Chondrocyte (in vitro differentiated cells): ENCODE measurements around the gene TST. TPM values are rescaled to one million over a fixed set of nuclear protein-coding genes. Genes with fewer than 3 reads are reported as not detected.

ENCODE experiments used
- DNase-seq: peaks from one replicate; pipeline ENCODE4 v3.0.0; 2021; ENCODE audit warnings: mixed read lengths, low spot score
- H3K27ac Mint-ChIP-seq: one replicate; pipeline ENCODE4 v1.8.0; 2021; ENCODE audit warnings: mild to moderate bottlenecking, moderate library complexity, mixed read lengths; ENCODE audit not compliant: unreplicated experiment
- H3K27me3 Mint-ChIP-seq: 2 replicates; pipeline ENCODE4 v1.8.0; 2021; ENCODE audit warnings: low read depth, mixed read lengths
- H3K36me3 Mint-ChIP-seq: 2 replicates; pipeline ENCODE4 v1.8.0; 2021; ENCODE audit warnings: low read depth, mixed read lengths
- H3K4me1 Mint-ChIP-seq: 2 replicates; pipeline ENCODE4 v1.8.0; 2021; ENCODE audit warnings: low read depth, mild to moderate bottlenecking, mixed read lengths
- H3K4me3 Mint-ChIP-seq: one replicate; pipeline ENCODE4 v1.8.0; 2021; ENCODE audit warnings: mild to moderate bottlenecking, moderate library complexity, mixed read lengths; ENCODE audit not compliant: unreplicated experiment
- H3K9me3 Mint-ChIP-seq: 2 replicates; pipeline ENCODE4 v1.8.0; 2021; ENCODE audit warnings: low read depth, mixed read lengths
- CTCF ChIP-seq: fragments of 200-600 bp; sonication (generic); IDR thresholded peaks from 2 replicates; pipeline ENCODE4 v1.5.0; 2021; ENCODE audit warnings: antibody characterized with exemption, mild to moderate bottlenecking, moderate library complexity
- total RNA-seq: library from RNA; stranded (reverse); gene quantifications from 3 replicates; pipeline ENCODE4 v1.2.1, GENCODE V29; 2021

TST gene
- total RNA-seq, 1 donor from 2014 or later = 24.9 TPM

GRCh38 chr22:36976606-36977005, 42.6 kb downstream of the TST start:
- Mint-ChIP-seq H3K36me3 (no peaks in the 10 kb centered on the region), H3K4me1 (peaks cover 10% of the 10 kb centered on the region), H3K27me3 (peaks cover 31% of the 10 kb centered on the region), H3K9me3 (no peaks in the 10 kb centered on the region), H3K4me3 (no peak overlapping the region), H3K27ac (no peak overlapping the region)
- DNase-seq = no peak
- TF ChIP-seq CTCF = no peak

GRCh38 chr22:36971341-36972125, 47.7 kb downstream of the TST start:
- no peak for TF ChIP-seq CTCF
- Mint-ChIP-seq H3K4me3 (no peak overlapping the region), H3K27ac (no peak overlapping the region), H3K27me3 (peaks cover 51% of the 10 kb centered on the region), H3K4me1 (no peaks in the 10 kb centered on the region), H3K9me3 (no peaks in the 10 kb centered on the region), H3K36me3 (no peaks in the 10 kb centered on the region)
- no peak for DNase-seq

- peaks cover 3% of the 10 kb centered on the region for H3K36me3 Mint-ChIP-seq
- TF ChIP-seq CTCF = no peak
- no peaks in the 10 kb centered on the region for H3K9me3 Mint-ChIP-seq
- H3K27me3 Mint-ChIP-seq = peaks cover 50% of the 10 kb centered on the region
- no peaks in the 10 kb centered on the region for H3K4me1 Mint-ChIP-seq
- H3K4me3 Mint-ChIP-seq = no peak overlapping the region
- no peak for DNase-seq
- no peak overlapping the region for H3K27ac Mint-ChIP-seq
Measured at GRCh38 chr22:36968249-36968964, 50.8 kb downstream of the TST start.

- H3K4me3 Mint-ChIP-seq = no peak overlapping the region
- no peak overlapping the region for H3K27ac Mint-ChIP-seq
- H3K4me1 Mint-ChIP-seq = no peaks in the 10 kb centered on the region
- H3K9me3 Mint-ChIP-seq = no peaks in the 10 kb centered on the region
- TF ChIP-seq CTCF = no peak
- peaks cover 47% of the 10 kb centered on the region for H3K27me3 Mint-ChIP-seq
- H3K36me3 Mint-ChIP-seq = peaks cover 3% of the 10 kb centered on the region
- DNase-seq = no peak
Measured at GRCh38 chr22:36966851-36967540, 52.3 kb downstream of the TST start.

- Mint-ChIP-seq H3K27ac (no peak overlapping the region), H3K9me3 (no peaks in the 10 kb centered on the region), H3K4me3 (no peak overlapping the region), H3K36me3 (peaks cover 3% of the 10 kb centered on the region), H3K27me3 (peaks cover 49% of the 10 kb centered on the region), H3K4me1 (no peaks in the 10 kb centered on the region)
- no peak for TF ChIP-seq CTCF
- no peak for DNase-seq
Measured at GRCh38 chr22:36965696-36966095, 53.6 kb downstream of the TST start.
